Activated naive CD4-positive, alpha-beta T cell treated with anti-CD3 and anti-CD28 coated beads, Interleukin-2, amount 50 U/mL, for 72 hours (primary cell): ENCODE data around the gene IVD. TPM values are rescaled to one million over a fixed set of nuclear protein-coding genes. Genes with fewer than 3 reads are reported as not detected.

ENCODE experiments used
- ATAC-seq, 2 donors: fragments of 150-1000 bp; cut with Tn5 transposase; 2 replicates each; pipeline ENCODE4 v1.10.0; 2021; ENCODE audit warnings: mild to moderate bottlenecking in 2 of 2, moderate library complexity in 2 of 2
- DNase-seq, 2 donors: peaks; one replicate each; pipeline ENCODE4 v3.0.0; 2021 to 2022; ENCODE audit warnings: low spot score in 2 of 2
- H3K27ac Mint-ChIP-seq, 2 donors: one replicate each; pipeline ENCODE4 v1.8.0; 2022; ENCODE audit warnings: mild to moderate bottlenecking in 2 of 2, mixed read lengths in 2 of 2
- H3K36me3 Mint-ChIP-seq, 2 donors: one replicate each; pipeline ENCODE4 v1.8.0; 2022; ENCODE audit warnings: mixed read lengths in 2 of 2
- H3K9me3 Mint-ChIP-seq, 2 donors: one replicate each; pipeline ENCODE4 v1.8.0; 2022; ENCODE audit warnings: mixed read lengths in 2 of 2
- total RNA-seq, 2 donors: library from RNA; stranded (reverse); gene quantifications; one replicate each; pipeline ENCODE4 v1.2.3, GENCODE V29; 2022

IVD gene
- total RNA-seq, 2 donors from 2014 or later, result 45.2 to 66.9 TPM

GRCh38 chr15:40368719-40369473, 36.7 kb upstream of the IVD start:
- H3K36me3 Mint-ChIP-seq, result peaks cover 0 to 6% of the 10 kb centered on the region in 2 donors
- ATAC-seq (no peak), DNase-seq (no peak)
- H3K27ac Mint-ChIP-seq, result no peak overlapping the region
- no peaks in the 10 kb centered on the region for H3K9me3 Mint-ChIP-seq

- no peaks in the 10 kb centered on the region for H3K9me3 Mint-ChIP-seq
- no peak overlapping the region for H3K27ac Mint-ChIP-seq
- DNase-seq (no peak), ATAC-seq (no peak)
- H3K36me3 Mint-ChIP-seq, result peaks cover 0 to 6% of the 10 kb centered on the region in 2 donors
Observed at GRCh38 chr15:40369474-40369869, 36.1 kb upstream of the IVD start.

GRCh38 chr15:40369971-40370370, 35.6 kb upstream of the IVD start:
- DNase-seq, result no peak
- H3K9me3 Mint-ChIP-seq, result no peaks in the 10 kb centered on the region
- no peak for ATAC-seq
- peaks cover 0 to 6% of the 10 kb centered on the region in 2 donors for H3K36me3 Mint-ChIP-seq
- H3K27ac Mint-ChIP-seq, result no peak overlapping the region

- ATAC-seq, result no peak
Observed at GRCh38 chr15:40372981-40373380, 32.6 kb upstream of the IVD start.

GRCh38 chr15:40377606-40378005, 28.0 kb upstream of the IVD start:
- DNase-seq, result no peak
- H3K27ac Mint-ChIP-seq, result no peak overlapping the region
- peaks cover 2 to 3% of the 10 kb centered on the region in 2 donors for H3K36me3 Mint-ChIP-seq
- no peaks in the 10 kb centered on the region for H3K9me3 Mint-ChIP-seq
- ATAC-seq, result no peak

More at GRCh38 chr15:40372981-40373380, 32.6 kb upstream of the IVD start:
- Mint-ChIP-seq H3K36me3 (no peaks in the 10 kb centered on the region), H3K9me3 (no peaks in the 10 kb centered on the region), H3K27ac (no peak overlapping the region)
- DNase-seq, result no peak

GRCh38 chr15:40379374-40379773, 26.2 kb upstream of the IVD start:
- Mint-ChIP-seq H3K36me3 (peaks cover 17 to 20% of the 10 kb centered on the region in 2 donors), H3K27ac (no peak overlapping the region), H3K9me3 (no peaks in the 10 kb centered on the region)
- DNase-seq, result no peak
- no peak for ATAC-seq

- H3K9me3 Mint-ChIP-seq, result no peaks in the 10 kb centered on the region
- H3K36me3 Mint-ChIP-seq, result peaks cover 21 to 22% of the 10 kb centered on the region in 2 donors
- no peak for ATAC-seq
- no peak overlapping the region for H3K27ac Mint-ChIP-seq
- DNase-seq, result no peak
Observed at GRCh38 chr15:40379853-40380252, 25.7 kb upstream of the IVD start.

- ATAC-seq (no peak), DNase-seq (no peak)
- Mint-ChIP-seq H3K36me3 (peaks cover 21 to 28% of the 10 kb centered on the region in 2 donors), H3K9me3 (no peaks in the 10 kb centered on the region), H3K27ac (no peak overlapping the region)
Observed at GRCh38 chr15:40380636-40381035, 25.0 kb upstream of the IVD start.

GRCh38 chr15:40381818-40382529, 23.6 kb upstream of the IVD start:
- H3K9me3 Mint-ChIP-seq, result no peaks in the 10 kb centered on the region
- peak overlapping the region in 1 of 2 donors; percentile 93 for H3K27ac Mint-ChIP-seq

GRCh38 chr15:40382580-40383456, 22.8 kb upstream of the IVD start, which contains the start of gene KNSTRN:
KNSTRN (plus strand) TSS chr15:40382721; CDS start chr15:40382836, 115 bp downstream.
- Mint-ChIP-seq H3K27ac (peak within 1 kb of the TSS; percentile 93 to 95), H3K36me3 (peaks cover 35 to 39% of the 10 kb centered on the region in 2 donors), H3K9me3 (no peaks in the 10 kb centered on the region)
- peak; percentile 99 to 100 for ATAC-seq
- DNase-seq, result peak; percentile 91

More at GRCh38 chr15:40381818-40382529, 23.6 kb upstream of the IVD start:
- H3K36me3 Mint-ChIP-seq, result peaks cover 28 to 30% of the 10 kb centered on the region in 2 donors
- DNase-seq (no peak), ATAC-seq (no peak)

GRCh38 chr15:40386480-40386879, 19.1 kb upstream of the IVD start:
- no peak for DNase-seq
- Mint-ChIP-seq H3K9me3 (no peaks in the 10 kb centered on the region), H3K27ac (no peak overlapping the region), H3K36me3 (peaks cover 40 to 61% of the 10 kb centered on the region in 2 donors)
- no peak for ATAC-seq

- H3K36me3 Mint-ChIP-seq, result peaks cover 24 to 61% of the 10 kb centered on the region in 2 donors
- no peak for DNase-seq
- no peak for ATAC-seq
- H3K27ac Mint-ChIP-seq, result no peak overlapping the region
- no peaks in the 10 kb centered on the region for H3K9me3 Mint-ChIP-seq
Observed at GRCh38 chr15:40388941-40389823, 16.4 kb upstream of the IVD start.

GRCh38 chr15:40389824-40390595, 15.6 kb upstream of the IVD start:
- no peak for ATAC-seq
- no peak overlapping the region for H3K27ac Mint-ChIP-seq

GRCh38 chr15:40392986-40393948, 12.3 kb upstream of the IVD start:
- DNase-seq (no peak), ATAC-seq (no peak)
- Mint-ChIP-seq H3K9me3 (no peaks in the 10 kb centered on the region), H3K27ac (peak overlapping the region in 1 of 2 donors; percentile 88), H3K36me3 (peaks cover 4 to 36% of the 10 kb centered on the region in 2 donors)

More at GRCh38 chr15:40389824-40390595, 15.6 kb upstream of the IVD start:
- no peaks in the 10 kb centered on the region for H3K9me3 Mint-ChIP-seq
- H3K36me3 Mint-ChIP-seq, result peaks cover 19 to 55% of the 10 kb centered on the region in 2 donors
- no peak for DNase-seq
